ENCODE measurements around the gene ZDHHC11B. TPM values are rescaled to one million over a fixed set of nuclear protein-coding genes. Genes with fewer than 3 reads are reported as not detected.
A peak's percentile ranks its signal among the peaks of the same experiment; 100 is the strongest.

Gene ZDHHC11B
- total RNA-seq, 2 donors from 2014 or later, result 15.4 to 32.5 TPM

- intact Hi-C loops (cut with DNase I), result loop anchor here (5.0 kb wide), 2 partner anchors 229 to 234 kb away; no protein-coding TSS in a partner anchor
- peak; percentile 20 for DNase-seq
- no peak for ATAC-seq
These were observed 111.2 kb downstream of the ZDHHC11B start for GRCh38 chr5:673161-673830.

GRCh38 chr5:672329-673160, 112.0 kb downstream of the ZDHHC11B start:
- intact Hi-C loops (cut with DNase I), result loop anchor here (5.0 kb wide), 2 partner anchors 230 to 235 kb away; no protein-coding TSS in a partner anchor
- peak; percentile 11 to 52 for ATAC-seq
- peak; percentile 89 for DNase-seq

- intact Hi-C loops (cut with DNase I), result loop anchor here (5.0 kb wide), 2 partner anchors 231 to 236 kb away; no protein-coding TSS in a partner anchor
- ATAC-seq, result peak; percentile 75 to 83
These were observed 112.8 kb downstream of the ZDHHC11B start for GRCh38 chr5:671459-672328.

DNA sequence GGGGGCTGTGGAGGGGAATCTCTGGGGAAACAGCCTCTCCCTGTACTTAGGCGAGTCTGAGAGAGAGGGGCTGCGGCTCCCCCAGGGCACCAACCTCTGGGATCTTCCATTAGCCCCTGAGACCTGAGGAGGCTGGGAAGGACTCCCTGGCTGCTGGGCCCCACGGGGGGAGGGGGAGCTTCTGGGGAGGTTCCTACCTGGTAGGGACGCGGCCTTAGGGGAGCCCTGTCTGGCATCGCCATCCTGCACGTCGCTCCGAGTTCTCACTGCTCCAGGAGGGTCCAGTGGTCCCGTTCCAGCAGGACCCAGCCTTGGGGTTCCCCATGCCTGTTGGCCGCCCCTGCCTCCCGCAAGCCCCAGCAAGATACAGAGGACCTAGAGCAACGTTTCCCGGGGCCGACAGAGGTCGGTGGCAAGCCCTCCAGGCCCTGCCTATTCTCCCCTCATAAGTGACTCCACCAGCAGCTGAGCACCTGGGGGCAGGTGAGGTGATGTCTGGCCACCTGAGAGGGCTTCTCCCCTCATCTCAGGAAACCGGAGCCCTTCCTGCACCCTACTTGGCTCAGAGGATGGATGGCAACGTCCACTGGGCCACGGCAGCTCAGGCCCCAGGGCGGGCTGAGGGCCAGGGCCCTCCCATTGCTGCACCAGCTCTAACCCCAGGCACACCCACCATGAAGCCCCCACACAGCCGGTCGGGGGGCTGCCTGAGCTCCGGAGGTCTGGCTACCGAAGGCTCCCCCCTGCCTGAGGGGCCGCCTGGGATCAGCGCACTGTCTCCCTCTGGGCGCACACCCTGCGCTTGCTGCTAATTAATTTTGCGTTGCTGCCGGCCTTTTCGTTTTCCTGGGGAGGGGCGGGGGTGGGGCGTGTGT, 113.9 kb downstream of the ZDHHC11B start:
- DNase-seq, result peak; percentile 18
- no peak for ATAC-seq
- intact Hi-C loops (cut with DNase I), result loop anchor here (5.0 kb wide), 2 partner anchors 232 to 237 kb away; no protein-coding TSS in a partner anchor

More at GRCh38 chr5:671459-672328, 112.8 kb downstream of the ZDHHC11B start:
- DNase-seq, result peak; percentile 84

- intact Hi-C loops (cut with DNase I), result loop anchor here (5.0 kb wide), 2 partner anchors 232 to 237 kb away; no protein-coding TSS in a partner anchor
- no peak for DNase-seq
- no peak for ATAC-seq
These were observed 114.6 kb downstream of the ZDHHC11B start for GRCh38 chr5:669842-670395.

- intact Hi-C loops (cut with DNase I), result no loop called here
These were observed 115.3 kb downstream of the ZDHHC11B start for GRCh38 chr5:669111-669841.

DNA sequence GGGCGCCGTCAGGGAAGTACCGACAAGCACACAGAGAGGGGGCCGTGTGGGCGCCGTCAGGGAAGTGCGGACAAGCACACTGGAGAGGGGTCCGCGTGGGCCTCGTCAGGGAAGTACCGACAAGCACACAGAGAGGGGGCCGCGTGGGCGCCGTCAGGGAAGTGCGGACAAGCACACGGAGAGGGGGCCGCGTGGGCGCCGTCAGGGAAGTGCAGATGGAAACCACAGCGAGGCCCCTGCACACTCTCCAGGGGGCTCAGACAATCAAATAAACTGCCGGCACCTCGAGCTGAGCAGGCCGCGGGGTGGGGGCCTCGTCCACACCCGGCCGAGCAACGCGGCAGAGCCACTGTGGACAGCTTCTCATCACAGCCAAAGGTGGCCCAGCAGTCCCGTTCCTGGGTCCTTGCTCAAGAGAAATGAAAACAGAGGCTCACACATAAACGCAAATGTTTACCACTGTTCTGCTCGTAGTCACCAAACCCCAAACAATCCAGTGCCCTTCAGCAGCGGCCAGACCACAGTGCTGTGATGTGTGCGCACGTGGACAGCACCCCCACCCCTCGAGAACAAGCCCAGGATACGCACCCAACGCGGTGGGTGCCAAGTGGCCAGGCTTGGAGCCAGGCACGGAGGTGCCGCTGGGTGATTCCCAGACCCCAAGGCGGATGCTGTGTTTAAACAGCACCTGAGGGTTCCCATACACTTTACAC, 116.1 kb downstream of the ZDHHC11B start:
- intact Hi-C loops (cut with DNase I), result no loop called here
- DNase-seq, result no peak
- no peak for ATAC-seq

More at GRCh38 chr5:669111-669841, 115.3 kb downstream of the ZDHHC11B start:
- DNase-seq, result no peak
- ATAC-seq, result no peak

- DNase-seq (no peak), ATAC-seq (no peak)
- intact Hi-C loops (cut with DNase I), result no loop called here
These were observed 117.6 kb downstream of the ZDHHC11B start for GRCh38 chr5:666816-667498.

DNA sequence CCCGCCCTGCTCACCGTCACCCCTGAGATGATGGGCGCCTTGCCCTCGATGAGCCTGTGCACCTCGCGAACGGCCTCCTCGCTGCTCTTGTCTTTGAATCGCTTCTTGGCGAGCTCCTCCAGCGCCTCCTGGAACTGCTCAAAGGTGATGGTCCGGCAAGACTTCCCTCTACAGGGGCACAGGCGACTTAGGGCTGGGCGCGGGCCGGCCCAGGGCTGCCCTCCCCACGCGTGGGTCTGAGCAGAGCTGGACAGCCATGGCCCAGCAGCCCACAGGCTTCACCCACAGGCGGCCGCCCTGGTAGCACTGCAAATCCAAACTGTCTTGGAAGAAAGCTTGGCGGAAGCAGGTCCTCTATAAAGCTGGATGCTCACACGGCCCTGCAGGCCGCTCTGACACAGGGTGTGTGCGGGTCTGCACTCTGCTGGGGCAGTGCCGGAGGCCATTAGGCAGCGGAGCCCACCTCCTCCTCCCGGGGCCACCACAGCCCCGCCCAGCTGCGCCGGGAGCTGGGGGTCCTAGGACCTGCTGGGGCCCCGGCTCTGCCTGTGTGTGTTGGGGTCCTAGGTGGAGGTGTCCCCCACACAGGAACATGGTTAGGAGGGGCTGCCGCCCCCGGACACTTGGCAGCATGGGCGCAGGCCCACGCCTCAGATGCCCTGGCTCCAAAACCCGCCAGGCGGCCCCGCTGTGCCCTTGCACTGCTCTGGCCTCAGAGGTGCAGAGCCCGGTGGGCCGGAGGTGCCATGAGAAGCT, 118.4 kb downstream of the ZDHHC11B start:
- ATAC-seq (no peak), DNase-seq (no peak)
- intact Hi-C loops (cut with DNase I), result no loop called here

- intact Hi-C loops (cut with DNase I), result no loop called here
These were observed 119.0 kb downstream of the ZDHHC11B start for GRCh38 chr5:665541-665955.

GRCh38 chr5:664994-665360, 119.6 kb downstream of the ZDHHC11B start:
- ATAC-seq, result no peak
- no peak for DNase-seq
- intact Hi-C loops (cut with DNase I), result no loop called here

More at GRCh38 chr5:665541-665955, 119.0 kb downstream of the ZDHHC11B start:
- DNase-seq (no peak), ATAC-seq (no peak)

GRCh38 chr5:664343-664993, 120.1 kb downstream of the ZDHHC11B start:
- ATAC-seq (no peak), DNase-seq (no peak)
- intact Hi-C loops (cut with DNase I), result no loop called here

- no peak for DNase-seq
- ATAC-seq, result peak in 1 of 2 donors; percentile 9
- intact Hi-C loops (cut with DNase I), result no loop called here
These were observed 120.8 kb downstream of the ZDHHC11B start for GRCh38 chr5:663436-664342.

All from left cardiac atrium (tissue), 4 donors.